HG03378 (cell line): Measurements from ENCODE around the gene REEP5.
"Not testable (repeated sequence)": the region's sequence is repeated elsewhere in the genome, so short reads cannot be mapped to it uniquely, and the experiment has no call there.

Source experiments
- ATAC-seq: cut with Tn5 transposase; IDR thresholded peaks from one replicate; pipeline ENCODE4 v1.9.1; 2021; ENCODE audit warnings: mild to moderate bottlenecking, moderate library complexity; ENCODE audit not compliant: unreplicated experiment

Gene REEP5

GRCh38 chr5:112921833-112922817 lies at the start of gene REEP5:
REEP5 (minus strand) TSS chr5:112922227; CDS start chr5:112922190, 37 bp downstream.
- peak; percentile 33 for ATAC-seq

DNA sequence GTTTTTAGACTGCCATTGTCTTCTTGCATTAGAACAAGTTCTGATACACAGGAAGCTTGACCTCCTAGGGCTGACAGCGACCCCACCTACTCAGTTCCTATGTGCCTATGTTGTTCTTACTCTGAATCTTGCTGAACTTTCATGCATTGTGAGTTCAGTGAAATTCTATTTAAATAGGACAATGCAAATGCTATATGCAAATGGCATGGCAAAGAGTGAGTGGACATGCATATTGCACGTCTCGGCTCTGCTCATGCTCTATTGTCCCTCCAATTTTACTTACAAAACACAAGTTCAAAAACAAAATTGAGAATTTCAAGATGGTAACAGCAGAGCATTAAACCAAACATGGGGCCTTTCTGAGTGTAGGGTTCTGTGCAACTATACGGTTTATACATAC lies 49.2 kb upstream of the REEP5 start:
- ATAC-seq: no peak

DNA sequence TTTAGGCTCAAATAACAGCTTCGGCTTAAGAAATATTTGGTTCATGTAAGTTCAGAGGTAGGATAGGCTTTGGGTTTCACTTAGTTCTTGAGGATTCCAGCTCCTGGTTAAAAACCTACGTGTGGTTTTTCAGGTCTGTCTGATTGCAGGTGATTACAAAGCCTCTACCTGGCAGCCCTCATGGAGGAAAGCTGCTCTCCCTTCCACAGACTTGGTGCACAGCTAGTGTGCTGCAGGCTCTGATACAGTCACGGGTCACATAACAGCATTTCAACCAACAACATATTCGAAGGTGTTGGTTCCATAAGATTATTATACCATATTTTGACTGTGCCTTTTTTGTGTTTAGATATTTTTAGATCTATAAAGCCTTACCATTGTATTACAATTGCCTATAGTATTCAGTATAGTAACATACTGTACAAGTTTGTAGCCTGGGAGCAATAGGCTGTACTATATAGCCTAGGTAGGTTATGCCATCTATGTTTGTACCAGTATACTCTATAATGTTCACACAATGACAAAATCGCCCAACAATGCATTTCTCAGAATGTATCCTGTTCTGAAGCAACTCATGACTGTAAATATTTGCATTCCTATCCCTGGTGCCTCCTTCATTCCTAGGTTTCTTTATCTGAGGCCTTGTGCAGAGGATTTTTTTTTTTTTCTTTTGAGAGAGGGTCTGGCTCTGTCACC lies 46.5 kb upstream of the REEP5 start:
- ATAC-seq: no peak

DNA sequence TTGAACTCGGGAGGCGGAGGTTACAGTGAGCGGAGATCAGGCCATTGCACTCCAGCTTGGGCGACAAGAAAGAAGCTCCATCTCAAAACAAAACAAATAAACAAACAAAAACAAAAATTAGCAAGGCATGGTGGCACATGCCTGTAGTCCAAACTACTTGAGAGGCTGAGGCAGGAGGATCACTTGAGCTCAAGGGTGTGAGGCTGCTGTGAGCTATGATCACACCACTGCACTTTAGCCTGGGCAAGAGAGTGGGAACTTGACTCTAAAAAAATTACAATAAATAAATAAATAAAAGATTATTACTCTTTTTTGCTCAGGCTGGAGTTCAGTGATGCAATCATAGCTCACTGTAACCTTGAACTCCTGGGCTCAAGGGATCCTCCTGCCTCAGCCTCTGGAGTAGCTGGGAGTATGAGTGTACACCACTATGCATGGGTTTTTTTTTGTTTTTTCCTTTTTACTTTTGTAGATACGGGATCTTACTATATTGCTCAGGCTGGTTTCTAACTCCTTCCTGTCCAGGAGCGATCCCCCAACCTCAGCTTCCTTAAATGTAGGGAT lies 45.6 kb upstream of the REEP5 start:
- ATAC-seq: no peak

DNA sequence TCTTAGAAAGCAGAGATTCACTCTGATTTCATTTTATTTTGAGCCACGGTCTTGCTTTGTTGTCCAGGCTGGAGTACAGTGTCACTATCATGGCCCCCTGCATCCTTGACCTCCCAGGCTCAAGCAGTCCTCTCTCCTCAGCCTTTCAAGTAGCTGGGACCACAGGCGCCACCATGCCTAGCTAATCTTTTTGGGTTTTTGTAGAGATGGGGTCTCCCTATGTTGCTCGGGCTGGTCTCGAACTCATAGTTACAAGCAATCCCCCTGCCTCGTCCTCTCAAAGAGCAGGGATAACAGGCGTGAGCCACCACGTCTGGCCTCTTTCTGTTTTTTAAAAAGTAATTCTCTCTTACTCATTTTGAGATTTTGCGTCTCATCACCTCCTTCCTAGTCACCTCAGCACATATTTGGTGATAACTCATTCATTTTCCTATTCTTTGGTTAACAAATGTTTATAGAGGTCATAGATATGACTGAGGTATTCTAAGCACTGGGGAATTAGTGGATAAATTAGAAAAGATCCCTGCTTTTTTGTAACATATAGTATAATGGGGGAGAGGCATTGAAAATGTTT lies 43.8 kb upstream of the REEP5 start:
- ATAC-seq: no peak

GRCh38 chr5:112963374-112963733 lies 41.3 kb upstream of the REEP5 start:
- not testable (repeated sequence) for ATAC-seq

DNA sequence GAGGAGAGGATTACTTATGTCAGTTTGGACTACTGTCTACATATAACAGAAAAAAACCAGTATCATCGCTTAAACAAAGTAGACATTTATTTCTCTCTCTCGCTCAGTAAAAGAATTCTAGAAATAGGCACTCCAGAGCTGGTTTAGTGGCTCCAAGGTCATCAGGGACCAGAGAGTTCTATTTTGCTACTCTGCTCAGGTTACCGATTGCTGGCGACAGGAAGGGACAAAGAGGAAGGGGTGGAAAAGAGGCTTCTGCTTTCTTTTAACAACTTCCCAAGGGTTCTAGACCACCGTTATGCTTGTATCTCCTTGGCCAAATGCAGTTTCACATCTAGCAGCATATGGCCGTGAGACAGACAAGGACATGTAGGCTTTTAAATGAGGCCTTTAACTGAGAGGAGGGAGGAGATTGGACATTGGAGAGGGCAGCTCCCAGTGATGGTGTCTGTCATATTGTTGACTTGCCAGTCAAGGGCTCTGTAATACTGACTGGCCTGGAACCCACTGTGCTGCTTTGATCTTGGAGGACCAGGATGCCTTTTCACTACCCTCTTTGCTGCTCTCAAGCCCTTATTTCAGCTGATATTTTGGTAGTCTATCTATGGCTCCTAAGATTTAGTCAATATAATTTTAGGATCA lies 39.0 kb upstream of the REEP5 start:
- ATAC-seq: no peak

GRCh38 chr5:112960315-112960714 lies 38.3 kb upstream of the REEP5 start:
- no peak for ATAC-seq

DNA sequence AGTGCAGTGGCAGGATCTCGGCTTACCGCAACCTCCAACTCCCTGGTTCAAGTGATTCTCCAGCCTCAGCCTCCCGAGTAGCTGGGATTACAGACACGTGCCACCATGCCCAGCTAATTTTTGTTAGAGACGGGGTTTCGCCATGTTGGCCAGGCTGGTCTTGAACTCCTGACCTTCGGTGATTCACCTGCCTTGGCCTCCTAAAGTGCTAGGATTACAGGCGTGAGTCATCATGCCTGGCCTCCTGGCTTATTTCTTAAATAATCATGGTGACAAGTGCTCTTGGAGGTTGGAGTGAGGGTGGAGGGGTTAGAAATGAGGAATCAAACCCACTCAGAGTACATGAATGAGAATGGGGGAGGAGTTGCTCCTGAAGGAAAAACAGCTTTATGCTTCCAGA lies 37.8 kb upstream of the REEP5 start:
- not testable (repeated sequence) for ATAC-seq

- peak; percentile 92 for ATAC-seq
Observed at GRCh38 chr5:112958093-112959088, 36.4 kb upstream of the REEP5 start.

DNA sequence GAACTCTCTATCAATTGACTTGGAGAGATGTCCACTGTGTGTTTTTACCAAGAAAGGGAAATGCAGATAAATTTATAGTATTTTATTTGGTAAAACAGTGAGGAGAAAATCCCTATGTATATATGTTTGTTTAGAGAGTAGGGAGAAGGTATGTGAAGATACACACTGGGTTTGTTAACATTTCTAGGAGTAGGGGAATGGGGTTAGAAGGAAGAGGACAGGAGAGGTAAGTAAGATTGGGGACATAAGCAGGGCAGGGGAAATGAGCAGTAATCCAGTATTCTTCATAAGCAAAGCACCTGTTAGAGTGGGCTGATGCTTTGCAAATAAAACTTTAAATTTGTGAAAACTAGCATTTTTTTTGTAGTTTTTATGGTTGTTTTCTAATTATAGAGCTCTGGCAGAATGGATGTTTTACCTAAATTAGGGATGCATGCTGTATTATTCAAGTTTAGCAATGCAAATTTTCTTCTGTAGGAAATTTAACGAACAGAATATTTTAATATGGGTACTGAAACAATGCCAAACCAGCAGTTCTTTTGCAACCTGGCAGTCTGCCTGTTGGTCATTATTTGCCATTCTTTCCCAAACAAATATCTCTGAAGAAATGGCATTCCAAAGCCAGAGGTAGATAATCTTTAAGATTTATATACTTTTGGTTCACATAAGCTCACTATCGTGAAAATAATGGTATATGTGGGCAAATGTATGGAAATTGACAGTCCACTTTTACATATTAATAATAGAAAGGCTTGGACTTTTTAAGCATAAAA lies 35.2 kb upstream of the REEP5 start:
- no peak for ATAC-seq

DNA sequence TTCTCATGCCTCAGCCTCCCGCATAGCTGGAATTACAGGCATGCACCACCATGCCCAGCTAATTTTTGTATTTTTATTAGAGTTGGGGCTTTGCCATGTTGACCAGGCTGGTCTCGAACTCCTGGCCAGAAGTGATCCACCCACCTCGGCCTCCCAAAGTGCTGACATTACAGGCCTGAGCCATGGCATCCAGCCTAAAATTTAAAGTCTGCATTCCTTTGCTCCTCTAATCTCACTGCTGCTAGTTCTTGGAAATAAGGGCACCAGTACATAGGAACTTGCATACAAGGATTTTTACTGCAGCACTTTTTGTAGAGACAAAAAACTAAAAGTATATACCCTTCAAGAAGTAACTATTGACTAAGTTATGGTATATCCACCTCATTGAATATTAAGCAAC lies 34.6 kb upstream of the REEP5 start:
- ATAC-seq: no peak

GRCh38 chr5:112951124-112951702 lies 29.2 kb upstream of the REEP5 start:
- ATAC-seq: no peak

DNA sequence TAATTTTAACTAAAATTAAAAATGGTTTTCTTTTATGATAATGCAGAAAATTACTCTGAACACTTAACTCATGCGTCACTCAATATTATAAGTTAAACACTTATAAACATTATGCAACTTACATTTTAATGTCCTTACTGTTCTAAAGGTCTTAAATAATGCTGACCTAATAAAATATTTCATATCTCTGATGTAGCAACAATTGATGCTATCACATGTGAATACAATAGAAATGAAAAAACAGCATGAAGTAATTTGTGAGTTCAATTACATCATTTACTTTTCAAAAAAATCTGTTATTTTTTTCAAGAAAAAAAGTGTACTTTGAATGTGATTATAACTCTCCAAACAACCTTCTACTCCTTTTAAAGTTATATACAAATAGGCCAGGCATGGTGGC lies 26.4 kb upstream of the REEP5 start:
- ATAC-seq: no peak

- no peak for ATAC-seq
Observed at GRCh38 chr5:112940670-112941069, 18.6 kb upstream of the REEP5 start.

- ATAC-seq: no peak
Observed at GRCh38 chr5:112938286-112938685, 16.3 kb upstream of the REEP5 start.

DNA sequence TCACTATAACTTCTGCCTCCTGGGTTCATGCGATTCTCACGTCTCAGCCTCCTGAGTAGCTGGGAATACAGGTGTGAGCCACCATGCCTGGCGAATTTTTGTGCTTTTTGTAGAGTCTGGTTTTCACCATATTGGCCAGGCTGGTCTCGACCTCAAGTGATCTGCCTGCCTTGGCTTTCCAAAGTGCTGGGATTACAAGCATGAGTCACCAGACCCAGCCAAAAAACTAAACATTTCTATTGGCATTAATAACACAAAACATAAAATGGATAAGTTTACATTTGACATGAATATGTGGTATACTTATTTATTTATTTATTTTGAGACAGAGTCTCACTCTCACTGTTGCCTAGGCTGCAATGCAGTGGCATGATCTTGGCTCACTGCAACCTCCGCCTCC lies 13.6 kb upstream of the REEP5 start:
- no peak for ATAC-seq

- no peak for ATAC-seq
Observed at GRCh38 chr5:112934366-112934663, 12.3 kb upstream of the REEP5 start.
